Hepatocyte (in vitro differentiated cells): ENCODE data around the gene PLEKHA7. TPM values are rescaled to one million over a fixed set of nuclear protein-coding genes. Genes with fewer than 3 reads are reported as not detected.

Source experiments
- DNase-seq: peaks from one replicate; pipeline ENCODE4 v3.0.0-alpha.2; 2016; ENCODE audit warnings: low spot score
- H2AFZ ChIP-seq: fragments of 200-600 bp; sonication (generic); 2 replicates; pipeline ENCODE4 v1.6.0; 2016; ENCODE audit warnings: antibody characterized with exemption, mild to moderate bottlenecking
- H3K27ac ChIP-seq: fragments of 200-600 bp; sonication (generic); 2 replicates; pipeline ENCODE4 v1.5.1; 2016; ENCODE audit warnings: mild to moderate bottlenecking
- H3K27me3 ChIP-seq: fragments of 200-600 bp; sonication (generic); 2 replicates; pipeline ENCODE4 v1.6.1; 2016
- H3K36me3 ChIP-seq: fragments of 200-600 bp; sonication (generic); replicated peaks from 2 replicates; pipeline ENCODE4 v1.5.1; 2016; ENCODE audit warnings: low read depth; ENCODE audit not compliant: insufficient read depth
- H3K4me1 ChIP-seq: fragments of 200-600 bp; sonication (generic); 2 replicates; pipeline ENCODE4 v1.5.1; 2016; ENCODE audit warnings: mild to moderate bottlenecking, moderate library complexity; ENCODE audit not compliant: insufficient read depth
- H3K4me2 ChIP-seq: fragments of 200-600 bp; sonication (generic); 2 replicates; pipeline ENCODE4 v1.6.0; 2016
- H3K4me3 ChIP-seq: fragments of 200-600 bp; sonication (generic); 2 replicates; pipeline ENCODE4 v1.5.1; 2016; ENCODE audit warnings: mild to moderate bottlenecking
- H3K79me2 ChIP-seq: fragments of 200-600 bp; sonication (generic); 2 replicates; pipeline ENCODE4 v1.6.0; 2017; ENCODE audit warnings: mild to moderate bottlenecking
- H3K9me2 ChIP-seq: fragments of 200-600 bp; sonication (generic); replicated peaks from 2 replicates; pipeline ENCODE4 v1.6.0; 2017; ENCODE audit warnings: mild to moderate bottlenecking; ENCODE audit not compliant: insufficient read depth
- H3K9me3 ChIP-seq: fragments of 200-600 bp; sonication (generic); 2 replicates; pipeline ENCODE4 v1.5.1; 2016; ENCODE audit warnings: low read depth, mild to moderate bottlenecking
- H4K20me1 ChIP-seq: fragments of 200-600 bp; sonication (generic); 2 replicates; pipeline ENCODE4 v1.6.0; 2016; ENCODE audit warnings: mild to moderate bottlenecking; ENCODE audit not compliant: insufficient read depth, poor library complexity, severe bottlenecking
- EZH2 ChIP-seq: fragments of 200-600 bp; sonication (generic); IDR thresholded peaks from 2 replicates; pipeline ENCODE4 v1.6.1; 2016; ENCODE audit warnings: antibody characterized with exemption, mild to moderate bottlenecking, borderline replicate concordance
- EZH2phosphoT487 ChIP-seq: fragments of 200-600 bp; sonication (generic); IDR thresholded peaks from one replicate; pipeline ENCODE4 v1.6.1; 2018; ENCODE audit warnings: antibody characterized with exemption, mild to moderate bottlenecking, low read depth, moderate library complexity; ENCODE audit not compliant: unreplicated experiment, severe bottlenecking
- WGBS: methylation state at CpG from one replicate; pipeline ENCODE4 v1.1.6; 2016; ENCODE audit warnings: low lambda C conversion rate; ENCODE audit errors: missing lambda C conversion rate; 5-methylcytosine and 5-hydroxymethylcytosine counted together
- polyA plus RNA-seq: library from polyadenylated mRNA; unstranded; fragments of >200 nt; fragmentation: Nextera tagmentation; extraction: Ambion mirVana; gene quantifications from 2 replicates; pipeline ENCODE4 v1.2.1, GENCODE V29; 2016
- total RNA-seq: library from RNA; depleted of rRNA; stranded (reverse); fragments of >200 nt; gene quantifications from 2 replicates; pipeline ENCODE4 v1.2.3, GENCODE V29; 2014
- TF ChIP-seq, protein P1 (sequence below): fragments of 200-600 bp; sonication (generic); IDR thresholded peaks from 2 replicates; pipeline ENCODE4 v1.5.1; 2016; ENCODE audit warnings: antibody characterized with exemption, mild to moderate bottlenecking; ENCODE audit not compliant: poor library complexity

The PLEKHA7 gene
- total and polyA plus RNA-seq, 2 experiments from 2014 or later = 16.7 to 35.6 TPM

DNA sequence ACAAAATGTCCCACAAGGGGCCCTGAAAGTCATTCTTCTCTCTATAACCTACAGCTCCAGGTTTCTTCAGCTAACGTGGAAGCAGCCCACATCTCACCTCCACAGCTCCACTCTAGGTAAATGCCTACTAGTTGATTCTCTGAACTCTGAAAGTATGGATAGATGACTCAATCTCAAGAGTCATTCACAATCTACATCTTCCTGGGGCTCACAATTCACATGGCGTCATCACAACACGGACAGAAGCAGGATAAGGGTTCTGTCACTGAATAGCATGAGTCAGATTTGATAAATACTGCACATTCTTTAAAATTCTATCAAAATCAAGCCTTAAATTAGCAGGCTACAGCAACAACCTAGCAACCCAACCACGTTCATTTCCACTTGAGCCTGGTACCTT lies 96.3 kb downstream of the PLEKHA7 start:
- Histone ChIP-seq H3K27ac (peak overlapping the region; percentile 83), H3K36me3 (no peaks in the 10 kb centered on the region), H3K9me2 (no peaks in the 10 kb centered on the region), H3K9me3 (no peaks in the 10 kb centered on the region), H3K79me2 (peaks cover 59% of the 10 kb centered on the region), H4K20me1 (no peaks in the 10 kb centered on the region), H2AFZ (no peak overlapping the region), H3K4me3 (no peak overlapping the region), H3K27me3 (no peaks in the 10 kb centered on the region), H3K4me2 (no peak overlapping the region), H3K4me1 (peaks cover 8% of the 10 kb centered on the region)
- DNase-seq = no peak
- TF ChIP-seq, protein P1, sequence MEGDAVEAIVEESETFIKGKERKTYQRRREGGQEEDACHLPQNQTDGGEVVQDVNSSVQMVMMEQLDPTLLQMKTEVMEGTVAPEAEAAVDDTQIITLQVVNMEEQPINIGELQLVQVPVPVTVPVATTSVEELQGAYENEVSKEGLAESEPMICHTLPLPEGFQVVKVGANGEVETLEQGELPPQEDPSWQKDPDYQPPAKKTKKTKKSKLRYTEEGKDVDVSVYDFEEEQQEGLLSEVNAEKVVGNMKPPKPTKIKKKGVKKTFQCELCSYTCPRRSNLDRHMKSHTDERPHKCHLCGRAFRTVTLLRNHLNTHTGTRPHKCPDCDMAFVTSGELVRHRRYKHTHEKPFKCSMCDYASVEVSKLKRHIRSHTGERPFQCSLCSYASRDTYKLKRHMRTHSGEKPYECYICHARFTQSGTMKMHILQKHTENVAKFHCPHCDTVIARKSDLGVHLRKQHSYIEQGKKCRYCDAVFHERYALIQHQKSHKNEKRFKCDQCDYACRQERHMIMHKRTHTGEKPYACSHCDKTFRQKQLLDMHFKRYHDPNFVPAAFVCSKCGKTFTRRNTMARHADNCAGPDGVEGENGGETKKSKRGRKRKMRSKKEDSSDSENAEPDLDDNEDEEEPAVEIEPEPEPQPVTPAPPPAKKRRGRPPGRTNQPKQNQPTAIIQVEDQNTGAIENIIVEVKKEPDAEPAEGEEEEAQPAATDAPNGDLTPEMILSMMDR = no peak
- WGBS = 83% methylated on average over 4 of the region's 4 CpGs

DNA sequence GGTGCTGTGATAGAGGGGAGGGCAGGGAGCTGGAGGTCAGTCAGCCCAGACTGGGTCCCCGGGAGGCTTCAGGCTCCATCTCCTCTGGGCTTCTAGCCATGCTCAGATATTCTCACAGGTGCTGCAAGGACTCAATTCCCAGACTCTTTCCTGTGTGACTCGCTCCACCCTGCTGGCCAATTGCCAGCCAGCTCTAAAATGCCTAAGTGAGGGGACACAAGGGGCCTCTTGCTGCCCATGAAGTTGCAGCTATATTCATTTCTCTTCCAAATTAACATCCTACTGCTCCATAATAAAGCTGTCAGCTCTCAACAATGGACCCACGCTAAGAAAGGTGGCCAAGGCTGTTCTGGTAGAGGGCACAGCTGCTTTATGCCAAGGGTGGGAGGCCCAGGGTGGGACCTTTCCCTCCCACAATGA lies 101.5 kb downstream of the PLEKHA7 start:
- Histone ChIP-seq H4K20me1 (no peaks in the 10 kb centered on the region), H3K4me2 (no peak overlapping the region), H3K9me2 (no peaks in the 10 kb centered on the region), H3K27ac (no peak overlapping the region), H3K4me1 (no peaks in the 10 kb centered on the region), H3K27me3 (no peaks in the 10 kb centered on the region), H3K36me3 (no peaks in the 10 kb centered on the region), H3K4me3 (no peak overlapping the region), H3K9me3 (no peaks in the 10 kb centered on the region), H2AFZ (no peak overlapping the region), H3K79me2 (peaks cover 44% of the 10 kb centered on the region)
- DNase-seq = no peak
- WGBS = 59% methylated on average over 3 of the region's 3 CpGs
- TF ChIP-seq, protein P1 = no peak
- TF ChIP-seq EZH2 (no peak), EZH2phosphoT487 (no peak)

DNA sequence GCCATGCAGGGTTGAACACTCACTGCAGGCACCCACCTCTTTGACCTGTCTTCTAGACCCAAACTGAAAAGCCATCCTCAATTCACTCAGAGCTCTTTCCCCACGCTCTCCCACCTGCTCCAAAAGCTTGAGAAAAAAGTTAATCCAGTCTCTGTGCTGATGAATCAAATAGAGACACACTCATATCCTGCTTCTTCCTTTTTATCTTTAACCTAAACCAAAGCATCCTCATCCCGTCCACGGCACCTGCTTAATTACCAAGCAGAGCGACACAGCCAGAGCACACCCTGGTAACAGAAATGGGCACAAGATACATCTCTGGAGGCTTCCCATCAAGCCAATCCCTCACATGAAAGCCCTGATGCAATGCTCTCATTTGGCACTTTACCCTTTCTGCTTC lies 102.6 kb downstream of the PLEKHA7 start:
- no peak for TF ChIP-seq EZH2phosphoT487
- no peak for TF ChIP-seq EZH2
- TF ChIP-seq, protein P1 = no peak
- 96% methylated on average over 4 of the region's 4 CpGs for WGBS
- no peaks in the 10 kb centered on the region for H3K4me1 ChIP-seq
- no peaks in the 10 kb centered on the region for H3K36me3 ChIP-seq
- DNase-seq = no peak
- H3K4me3 ChIP-seq = no peak overlapping the region
- no peak overlapping the region for H3K4me2 ChIP-seq
- no peaks in the 10 kb centered on the region for H4K20me1 ChIP-seq
- no peaks in the 10 kb centered on the region for H3K9me2 ChIP-seq
- H2AFZ ChIP-seq = no peak overlapping the region
- no peaks in the 10 kb centered on the region for H3K27me3 ChIP-seq
- H3K79me2 ChIP-seq = peaks cover 36% of the 10 kb centered on the region
- H3K9me3 ChIP-seq = no peaks in the 10 kb centered on the region
- no peak overlapping the region for H3K27ac ChIP-seq

DNA sequence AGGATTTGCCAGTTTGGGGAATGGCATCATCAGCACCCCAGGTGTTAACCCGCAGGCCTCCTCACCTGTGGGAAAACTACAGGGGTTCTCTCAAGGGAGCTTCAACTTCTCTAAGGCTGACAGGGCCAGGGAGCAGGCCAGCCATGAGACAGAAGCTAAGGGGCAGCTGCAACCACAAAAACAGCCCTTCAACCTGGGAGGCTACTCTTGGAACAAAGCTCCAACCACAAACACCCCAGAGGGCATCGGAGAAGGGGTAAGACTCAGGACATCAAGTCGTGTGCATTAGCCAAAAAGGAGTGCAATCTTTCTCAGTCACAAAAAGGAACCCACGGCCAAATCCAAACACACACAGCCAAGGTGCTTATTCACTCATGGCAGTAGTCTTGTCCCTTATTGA lies 103.0 kb downstream of the PLEKHA7 start:
- peaks cover 33% of the 10 kb centered on the region for H3K79me2 ChIP-seq
- no peaks in the 10 kb centered on the region for H3K9me3 ChIP-seq
- TF ChIP-seq EZH2phosphoT487 (no peak), EZH2 (no peak)
- TF ChIP-seq, protein P1 = no peak
- no peak overlapping the region for H3K27ac ChIP-seq
- no peaks in the 10 kb centered on the region for H3K27me3 ChIP-seq
- no peaks in the 10 kb centered on the region for H4K20me1 ChIP-seq
- H3K4me3 ChIP-seq = no peak overlapping the region
- no peaks in the 10 kb centered on the region for H3K4me1 ChIP-seq
- no peaks in the 10 kb centered on the region for H3K36me3 ChIP-seq
- H3K4me2 ChIP-seq = no peak overlapping the region
- 81% methylated on average over 4 of the region's 4 CpGs for WGBS
- DNase-seq = no peak
- H3K9me2 ChIP-seq = no peaks in the 10 kb centered on the region
- no peak overlapping the region for H2AFZ ChIP-seq
